K562 (cell line): ENCODE results near the gene NARF. TPM values are rescaled to one million over a fixed set of nuclear protein-coding genes. Genes with fewer than 3 reads are reported as not detected.

Experiments
- ATF7 ChIP-seq: fragments of 450-650 bp; IDR thresholded peaks from 2 replicates; pipeline ENCODE4 v1.7.1; 2014; ENCODE audit warnings: mild to moderate bottlenecking, moderate library complexity
- ETS2 ChIP-seq: IDR thresholded peaks from 2 replicates; pipeline ENCODE4 v1.6.1; 2016; ENCODE audit warnings: borderline replicate concordance, missing genetic modification characterization, mild to moderate bottlenecking, moderate library complexity, missing compliant biosample characterization; ENCODE audit not compliant: poor library complexity, severe bottlenecking
- FOXK2 ChIP-seq, 2 experiments: fragments of 450-650 bp; IDR thresholded peaks in 1 of 2; conservative IDR thresholded peaks in 1 of 2; 2 replicates each; pipeline ENCODE4 v1.6.1; 2016; ENCODE audit warnings: low read depth in 2 of 2, mild to moderate bottlenecking in 1 of 2
- GATAD2B ChIP-seq: fragments of 450-650 bp; IDR thresholded peaks from 2 replicates; pipeline ENCODE4 v1.6.1; 2017; ENCODE audit warnings: mild to moderate bottlenecking, borderline replicate concordance
- GTF2E2 ChIP-seq: fragments of 200-800 bp; sonication (Bioruptor generic); IDR thresholded peaks from 2 replicates; pipeline ENCODE4 v1.6.1; 2016; ENCODE audit warnings: missing genetic modification characterization, missing compliant biosample characterization
- MEF2A ChIP-seq: IDR thresholded peaks from 2 replicates; pipeline ENCODE4 v1.6.1; 2011; ENCODE audit warnings: low read depth, mild to moderate bottlenecking, low read length, moderate library complexity; ENCODE audit not compliant: control insufficient read depth
- NFATC3 ChIP-seq: fragments of 450-650 bp; IDR thresholded peaks from 2 replicates; pipeline ENCODE4 v1.6.1; 2017; ENCODE audit warnings: mild to moderate bottlenecking
- NFE2 ChIP-seq: IDR thresholded peaks from 2 replicates; pipeline ENCODE4 v1.6.1; 2014; ENCODE audit warnings: antibody characterized with exemption, low read depth
- NR2C2 ChIP-seq, 2 experiments: fragments of 200-800 bp in 1 of 2; sonication (Bioruptor generic) in 1 of 2; sonication (generic) in 1 of 2; formaldehyde crosslinking in 1 of 2; IDR thresholded peaks; 2 replicates each; pipeline versions ENCODE4 v1.6.1 to v1.8.0; 2016 to 2022; ENCODE audit warnings: mild to moderate bottlenecking in 1 of 2, missing compliant biosample characterization in 1 of 2, missing genetic modification characterization in 1 of 2, missing genetic modification reagents in 1 of 2
- PPARD ChIP-seq: fragments of 250-450 bp; sonication (Bioruptor Pico); IDR thresholded peaks from 2 replicates; pipeline ENCODE4 v1.8.0; 2022; ENCODE audit warnings: inconsistent platforms, mild to moderate bottlenecking, moderate library complexity
- PURB ChIP-seq: sonication (generic); formaldehyde crosslinking; IDR thresholded peaks from 2 replicates; pipeline ENCODE4 v1.9.0; 2021; ENCODE audit warnings: low read depth, mild to moderate bottlenecking, missing genetic modification reagents
- TEAD4 ChIP-seq, 2 experiments: sonication (generic) in 1 of 2; formaldehyde crosslinking in 1 of 2; IDR thresholded peaks; 2 replicates each; pipeline versions ENCODE4 v1.6.1 to v1.8.0; 2012 to 2022; ENCODE audit warnings: borderline replicate concordance in 1 of 2, inconsistent platforms in 1 of 2, low read length in 1 of 2, mild to moderate bottlenecking in 1 of 2, missing genetic modification reagents in 1 of 2
- U2AF1 ChIP-seq: fragments of 200-400 bp; formaldehyde crosslinking; optimal IDR thresholded peaks from 2 replicates; pipeline ENCODE3; 2017; ENCODE audit warnings: mild to moderate bottlenecking, low read depth, low read length, moderate library complexity
- ZNF146 ChIP-seq: IDR thresholded peaks from one replicate; pipeline ENCODE4 v1.6.1; 2018; ENCODE audit warnings: missing compliant biosample characterization; ENCODE audit not compliant: unreplicated experiment
- polyA plus RNA-seq, 8 experiments: library from polyadenylated mRNA; depleted of rRNA in 4 of 8; stranded (reverse) in 5 of 8; unstranded in 3 of 8; fragments of >200 nt; fragmentation: Nextera tagmentation in 2 of 8; fragmentation: Illumina TruSeq in 1 of 8; extraction: Ambion mirVana in 2 of 8; extraction: Trizol in 1 of 8; gene quantifications; 2 replicates each; pipeline versions ENCODE4 v1.2.1 to v1.2.3, GENCODE V29; 2011 to 2014; ENCODE audit warnings: inconsistent platforms in 1 of 8, missing spikeins in 1 of 8
- total RNA-seq, 7 experiments: library from RNA; depleted of rRNA in 6 of 7; stranded (reverse); fragments of >200 nt in 6 of 7; fragmentation: Illumina TruSeq in 2 of 7; extraction: Trizol in 2 of 7; gene quantifications; 2 replicates each; pipeline versions ENCODE4 v1.2.1 to v1.2.3, GENCODE V29; 2011 to 2021; ENCODE audit warnings: low replicate concordance in 1 of 7
- TF ChIP-seq, protein P1 (sequence below): fragments of 450-650 bp; IDR thresholded peaks from 2 replicates; pipeline ENCODE4 v1.6.1; 2017; ENCODE audit warnings: mild to moderate bottlenecking, moderate library complexity
- TF ChIP-seq, protein P2 (sequence below): fragments of 200-800 bp; sonication (Bioruptor generic); IDR thresholded peaks from 2 replicates; pipeline ENCODE4 v1.6.1; 2016; ENCODE audit warnings: missing genetic modification characterization, missing compliant biosample characterization
- TF ChIP-seq, protein P3 (sequence below), 2 experiments: IDR thresholded peaks in 1 of 2; conservative IDR thresholded peaks in 1 of 2; 2 replicates each; pipeline ENCODE4 v1.6.1; 2016; ENCODE audit warnings: low read depth in 2 of 2, mild to moderate bottlenecking in 1 of 2, missing compliant biosample characterization in 1 of 2, missing genetic modification characterization in 1 of 2, moderate library complexity in 1 of 2

NARF gene
- total and polyA plus RNA-seq, 9 of the 15 experiments (the other 6 are each of a cell fraction or from before 2014, with no cell fraction given) = 60.4 to 423 (median 132) TPM

DNA sequence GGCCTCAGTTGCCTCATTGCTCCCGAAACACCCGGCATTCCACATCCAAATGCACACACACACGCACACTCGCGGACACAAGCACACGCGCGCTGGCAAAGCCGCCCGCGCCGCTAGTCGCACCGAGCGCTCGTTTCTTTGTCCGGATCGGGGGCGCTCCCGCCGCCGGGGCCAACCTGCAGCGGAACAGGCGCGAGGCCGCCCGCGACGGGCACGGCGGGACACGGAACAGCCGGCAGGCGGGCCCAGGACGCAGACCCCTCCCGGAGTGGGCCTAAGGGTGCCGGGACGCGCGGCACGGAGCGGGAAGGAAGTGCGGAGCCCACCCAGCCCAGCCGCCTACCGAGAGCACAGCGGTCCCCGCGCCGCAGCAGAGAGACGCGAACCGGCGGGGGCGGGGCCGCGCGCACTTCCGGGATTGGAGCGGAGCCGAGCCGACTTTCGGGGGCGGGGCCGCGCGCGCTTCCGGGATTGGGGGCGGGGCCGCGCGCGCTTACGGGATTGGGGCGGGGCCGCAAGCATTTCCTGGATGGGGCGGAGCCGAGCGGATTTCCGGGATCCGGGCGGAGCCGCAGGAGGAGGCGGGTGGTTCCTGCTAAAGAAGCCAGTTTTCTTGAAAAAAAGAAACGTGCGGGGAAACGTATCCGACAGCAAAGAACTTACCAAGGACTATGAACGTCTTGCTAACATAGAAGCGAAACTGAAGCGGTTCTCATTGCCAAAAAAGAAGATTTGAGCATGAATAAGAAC is 8.0 kb upstream of the NARF start, which contains the start of gene CYBC1 (continued):
- TF ChIP-seq PPARD (CRISPR knock-in tag) = no peak
- TF ChIP-seq MEF2A = no peak
- TF ChIP-seq, protein P1, sequence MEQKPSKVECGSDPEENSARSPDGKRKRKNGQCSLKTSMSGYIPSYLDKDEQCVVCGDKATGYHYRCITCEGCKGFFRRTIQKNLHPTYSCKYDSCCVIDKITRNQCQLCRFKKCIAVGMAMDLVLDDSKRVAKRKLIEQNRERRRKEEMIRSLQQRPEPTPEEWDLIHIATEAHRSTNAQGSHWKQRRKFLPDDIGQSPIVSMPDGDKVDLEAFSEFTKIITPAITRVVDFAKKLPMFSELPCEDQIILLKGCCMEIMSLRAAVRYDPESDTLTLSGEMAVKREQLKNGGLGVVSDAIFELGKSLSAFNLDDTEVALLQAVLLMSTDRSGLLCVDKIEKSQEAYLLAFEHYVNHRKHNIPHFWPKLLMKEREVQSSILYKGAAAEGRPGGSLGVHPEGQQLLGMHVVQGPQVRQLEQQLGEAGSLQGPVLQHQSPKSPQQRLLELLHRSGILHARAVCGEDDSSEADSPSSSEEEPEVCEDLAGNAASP = no peak
- no peak for TF ChIP-seq ETS2
- TF ChIP-seq, protein P2, sequence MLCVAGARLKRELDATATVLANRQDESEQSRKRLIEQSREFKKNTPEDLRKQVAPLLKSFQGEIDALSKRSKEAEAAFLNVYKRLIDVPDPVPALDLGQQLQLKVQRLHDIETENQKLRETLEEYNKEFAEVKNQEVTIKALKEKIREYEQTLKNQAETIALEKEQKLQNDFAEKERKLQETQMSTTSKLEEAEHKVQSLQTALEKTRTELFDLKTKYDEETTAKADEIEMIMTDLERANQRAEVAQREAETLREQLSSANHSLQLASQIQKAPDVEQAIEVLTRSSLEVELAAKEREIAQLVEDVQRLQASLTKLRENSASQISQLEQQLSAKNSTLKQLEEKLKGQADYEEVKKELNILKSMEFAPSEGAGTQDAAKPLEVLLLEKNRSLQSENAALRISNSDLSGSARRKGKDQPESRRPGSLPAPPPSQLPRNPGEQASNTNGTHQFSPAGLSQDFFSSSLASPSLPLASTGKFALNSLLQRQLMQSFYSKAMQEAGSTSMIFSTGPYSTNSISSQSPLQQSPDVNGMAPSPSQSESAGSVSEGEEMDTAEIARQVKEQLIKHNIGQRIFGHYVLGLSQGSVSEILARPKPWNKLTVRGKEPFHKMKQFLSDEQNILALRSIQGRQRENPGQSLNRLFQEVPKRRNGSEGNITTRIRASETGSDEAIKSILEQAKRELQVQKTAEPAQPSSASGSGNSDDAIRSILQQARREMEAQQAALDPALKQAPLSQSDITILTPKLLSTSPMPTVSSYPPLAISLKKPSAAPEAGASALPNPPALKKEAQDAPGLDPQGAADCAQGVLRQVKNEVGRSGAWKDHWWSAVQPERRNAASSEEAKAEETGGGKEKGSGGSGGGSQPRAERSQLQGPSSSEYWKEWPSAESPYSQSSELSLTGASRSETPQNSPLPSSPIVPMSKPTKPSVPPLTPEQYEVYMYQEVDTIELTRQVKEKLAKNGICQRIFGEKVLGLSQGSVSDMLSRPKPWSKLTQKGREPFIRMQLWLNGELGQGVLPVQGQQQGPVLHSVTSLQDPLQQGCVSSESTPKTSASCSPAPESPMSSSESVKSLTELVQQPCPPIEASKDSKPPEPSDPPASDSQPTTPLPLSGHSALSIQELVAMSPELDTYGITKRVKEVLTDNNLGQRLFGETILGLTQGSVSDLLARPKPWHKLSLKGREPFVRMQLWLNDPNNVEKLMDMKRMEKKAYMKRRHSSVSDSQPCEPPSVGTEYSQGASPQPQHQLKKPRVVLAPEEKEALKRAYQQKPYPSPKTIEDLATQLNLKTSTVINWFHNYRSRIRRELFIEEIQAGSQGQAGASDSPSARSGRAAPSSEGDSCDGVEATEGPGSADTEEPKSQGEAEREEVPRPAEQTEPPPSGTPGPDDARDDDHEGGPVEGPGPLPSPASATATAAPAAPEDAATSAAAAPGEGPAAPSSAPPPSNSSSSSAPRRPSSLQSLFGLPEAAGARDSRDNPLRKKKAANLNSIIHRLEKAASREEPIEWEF = no peak
- TF ChIP-seq ZNF146 (CRISPR knock-in tag) = no peak
- TF ChIP-seq, protein P3, sequence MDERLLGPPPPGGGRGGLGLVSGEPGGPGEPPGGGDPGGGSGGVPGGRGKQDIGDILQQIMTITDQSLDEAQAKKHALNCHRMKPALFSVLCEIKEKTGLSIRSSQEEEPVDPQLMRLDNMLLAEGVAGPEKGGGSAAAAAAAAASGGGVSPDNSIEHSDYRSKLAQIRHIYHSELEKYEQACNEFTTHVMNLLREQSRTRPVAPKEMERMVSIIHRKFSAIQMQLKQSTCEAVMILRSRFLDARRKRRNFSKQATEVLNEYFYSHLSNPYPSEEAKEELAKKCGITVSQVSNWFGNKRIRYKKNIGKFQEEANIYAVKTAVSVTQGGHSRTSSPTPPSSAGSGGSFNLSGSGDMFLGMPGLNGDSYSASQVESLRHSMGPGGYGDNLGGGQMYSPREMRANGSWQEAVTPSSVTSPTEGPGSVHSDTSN (CRISPR knock-in tag; IDR thresholded peaks at IDR 0.05; ENCODE audit: low read depth) = no peak
- TF ChIP-seq, protein P3 (tag; conservative IDR thresholded peaks at IDR 0.05; ENCODE audit: low read depth) = no peak
- no peak for TF ChIP-seq PURB
- no peak for TF ChIP-seq FOXK2 (conservative IDR thresholded peaks at IDR 0.05 in 1 of 2, IDR thresholded peaks at IDR 0.05 in 1 of 2; ENCODE audit: low read depth in 2 of 2)
- TF ChIP-seq U2AF1 = peak; percentile 85
- peak; percentile 49; the same call in 1 of the 2 replicates for TF ChIP-seq ATF7
- no peak for TF ChIP-seq NFATC3
- TF ChIP-seq NFE2 = no peak
- no peak; the same call in 1 of the 2 replicates for TF ChIP-seq GTF2E2 (tag)
- no peak for TF ChIP-seq NR2C2 (CRISPR knock-in tag; IDR thresholded peaks at IDR 0.05)
- TF ChIP-seq NR2C2 (tag; IDR thresholded peaks at IDR 0.05) = no peak; the same call in 1 of the 2 replicates
- no peak for TF ChIP-seq TEAD4 (IDR thresholded peaks at IDR 0.05; ENCODE audit: low read length)
- no peak for TF ChIP-seq TEAD4 (CRISPR knock-in tag; IDR thresholded peaks at IDR 0.05; ENCODE audit: borderline replicate concordance)
- TF ChIP-seq GATAD2B = peak; percentile 97
